ENCODE results near the gene FBXL13.

Gene FBXL13

DNA sequence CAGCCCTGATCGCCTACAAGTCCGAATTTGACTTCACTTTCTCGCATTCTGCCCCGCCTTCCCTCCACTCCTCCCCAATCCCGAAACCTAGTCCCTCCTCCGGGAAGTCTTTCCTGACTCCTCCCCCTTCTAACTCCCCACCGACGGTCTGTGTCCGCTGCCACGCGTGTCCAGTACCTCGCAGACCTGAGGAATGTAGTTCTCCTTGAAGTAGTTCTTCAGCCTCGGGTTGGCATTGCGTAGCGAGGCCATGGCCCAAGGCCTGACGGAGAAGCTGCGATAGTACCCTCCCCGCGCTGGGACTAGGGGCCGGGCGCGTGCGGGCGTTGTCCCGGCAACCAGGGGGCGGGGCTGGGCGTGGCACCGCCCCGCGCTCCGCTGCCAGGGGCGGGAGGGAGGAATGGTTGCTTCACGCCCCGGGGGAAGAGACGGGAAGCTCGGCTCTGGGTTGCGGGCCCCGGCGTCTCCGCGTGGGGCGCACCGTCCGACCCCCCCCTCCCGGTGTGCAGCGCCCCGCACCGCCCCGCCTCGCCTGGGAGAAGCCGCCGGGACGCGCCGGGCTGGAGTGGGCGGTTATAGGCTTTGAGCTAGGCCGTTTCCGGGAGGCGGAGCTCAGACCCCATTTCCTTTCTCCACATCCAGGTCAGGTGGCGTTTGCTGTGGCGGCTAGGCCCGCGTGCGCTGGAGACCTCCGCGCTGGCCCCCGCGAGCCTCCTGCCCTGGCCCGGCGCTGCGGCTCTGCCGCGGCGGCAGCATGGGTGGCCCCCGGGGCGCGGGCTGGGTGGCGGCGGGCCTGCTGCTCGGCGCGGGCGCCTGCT, at the start of gene FBXL13, which contains the start of gene ARMC10:
TSS of gene FBXL13 (minus strand) at position 278 of the 818 bp plus-strand sequence.
TSS of gene ARMC10 (plus strand) at position 622 of the 818 bp plus-strand sequence. CDS start at position 755, 133 bp downstream.
- Histone ChIP-seq H2AFZ (ENCODE audit: low read length) (peak within 1 kb of the TSS; percentile 6; the same call in 1 of the 2 replicates), H4K20me1 (ENCODE audit: insufficient read depth, low read length) (no peaks in the 10 kb centered on the region), H3K9me3 (ENCODE audit: low read length) (no peaks in the 10 kb centered on the region), H3K4me2 (ENCODE audit: low read length) (peak within 1 kb of the TSS; percentile 82), H3K4me1 (ENCODE audit: insufficient read depth, low read length, severe bottlenecking) (peaks cover 28% of the 10 kb centered on the region), H3K36me3 (ENCODE audit: insufficient read depth, low read length) (peaks cover 12% of the 10 kb centered on the region; the same call in 1 of the 2 replicates), H3K9me2 (ENCODE audit: low read depth, low read length) (no peaks in the 10 kb centered on the region), H3K79me2 (ENCODE audit: insufficient read depth, low read length) (peaks cover 19% of the 10 kb centered on the region), H3K27me3 (ENCODE audit: insufficient read depth, low read length) (no peaks in the 10 kb centered on the region), H3K27ac (ENCODE audit: low read depth, low read length, poor library complexity, severe bottlenecking) (peak within 1 kb of the TSS; percentile 33), H3K4me3 (ENCODE audit: low read depth, low read length, poor library complexity, severe bottlenecking) (peak within 1 kb of the TSS; percentile 76), H3F3A (ENCODE audit: insufficient read depth, low read length) (no peaks in the 10 kb centered on the region), H3K9ac (ENCODE audit: low read length) (peak within 1 kb of the TSS; percentile 73)
- no peak for TF ChIP-seq EZH2 (IDR thresholded peaks at IDR 0.05; ENCODE audit: borderline replicate concordance, low read length)
- TF ChIP-seq, protein P1, sequence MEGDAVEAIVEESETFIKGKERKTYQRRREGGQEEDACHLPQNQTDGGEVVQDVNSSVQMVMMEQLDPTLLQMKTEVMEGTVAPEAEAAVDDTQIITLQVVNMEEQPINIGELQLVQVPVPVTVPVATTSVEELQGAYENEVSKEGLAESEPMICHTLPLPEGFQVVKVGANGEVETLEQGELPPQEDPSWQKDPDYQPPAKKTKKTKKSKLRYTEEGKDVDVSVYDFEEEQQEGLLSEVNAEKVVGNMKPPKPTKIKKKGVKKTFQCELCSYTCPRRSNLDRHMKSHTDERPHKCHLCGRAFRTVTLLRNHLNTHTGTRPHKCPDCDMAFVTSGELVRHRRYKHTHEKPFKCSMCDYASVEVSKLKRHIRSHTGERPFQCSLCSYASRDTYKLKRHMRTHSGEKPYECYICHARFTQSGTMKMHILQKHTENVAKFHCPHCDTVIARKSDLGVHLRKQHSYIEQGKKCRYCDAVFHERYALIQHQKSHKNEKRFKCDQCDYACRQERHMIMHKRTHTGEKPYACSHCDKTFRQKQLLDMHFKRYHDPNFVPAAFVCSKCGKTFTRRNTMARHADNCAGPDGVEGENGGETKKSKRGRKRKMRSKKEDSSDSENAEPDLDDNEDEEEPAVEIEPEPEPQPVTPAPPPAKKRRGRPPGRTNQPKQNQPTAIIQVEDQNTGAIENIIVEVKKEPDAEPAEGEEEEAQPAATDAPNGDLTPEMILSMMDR (IDR thresholded peaks at IDR 0.05; ENCODE audit: low read length): no peak

DNA sequence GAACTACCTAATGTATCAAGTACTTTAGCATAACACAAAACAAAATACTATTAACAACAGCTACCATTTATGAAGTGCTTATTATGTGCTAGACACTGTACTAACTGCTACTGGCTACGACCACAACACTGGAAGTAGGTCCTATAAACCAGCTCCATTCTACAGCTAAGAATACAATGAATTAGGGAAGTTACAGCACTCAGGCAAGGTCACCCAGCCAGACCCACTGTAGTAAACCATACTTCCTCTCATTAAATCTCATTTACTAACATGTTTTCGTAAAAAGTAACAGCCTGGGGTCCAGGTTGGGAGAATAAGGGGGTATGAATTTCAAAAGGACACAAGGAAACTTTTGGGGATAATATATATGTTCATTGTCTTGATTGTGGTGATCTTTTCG, 48.9 kb upstream of the FBXL13 start:
- no peak overlapping the region for H2AFZ ChIP-seq (ENCODE audit: low read length)
- no peaks in the 10 kb centered on the region for H3K9me3 ChIP-seq (ENCODE audit: low read length)
- no peak overlapping the region for H3K27ac ChIP-seq (ENCODE audit: low read depth, low read length, poor library complexity, severe bottlenecking)
- no peak overlapping the region for H3K4me2 ChIP-seq (ENCODE audit: low read length)
- H3K9ac ChIP-seq (ENCODE audit: low read length): no peak overlapping the region
- TF ChIP-seq, protein P1 (IDR thresholded peaks at IDR 0.05; ENCODE audit: low read length): no peak
- TF ChIP-seq EZH2 (IDR thresholded peaks at IDR 0.05; ENCODE audit: borderline replicate concordance, low read length): no peak
- H3K4me1 ChIP-seq (ENCODE audit: insufficient read depth, low read length, severe bottlenecking): no peaks in the 10 kb centered on the region
- peaks cover 91% of the 10 kb centered on the region for H3K36me3 ChIP-seq (ENCODE audit: insufficient read depth, low read length)
- H3K79me2 ChIP-seq (ENCODE audit: insufficient read depth, low read length): peaks cover 8% of the 10 kb centered on the region
- H3K27me3 ChIP-seq (ENCODE audit: insufficient read depth, low read length): no peaks in the 10 kb centered on the region
- H3F3A ChIP-seq (ENCODE audit: insufficient read depth, low read length): no peaks in the 10 kb centered on the region
- H3K9me2 ChIP-seq (ENCODE audit: low read depth, low read length): no peaks in the 10 kb centered on the region
- H4K20me1 ChIP-seq (ENCODE audit: insufficient read depth, low read length): no peaks in the 10 kb centered on the region
- H3K4me3 ChIP-seq (ENCODE audit: low read depth, low read length, poor library complexity, severe bottlenecking): no peak overlapping the region

DNA sequence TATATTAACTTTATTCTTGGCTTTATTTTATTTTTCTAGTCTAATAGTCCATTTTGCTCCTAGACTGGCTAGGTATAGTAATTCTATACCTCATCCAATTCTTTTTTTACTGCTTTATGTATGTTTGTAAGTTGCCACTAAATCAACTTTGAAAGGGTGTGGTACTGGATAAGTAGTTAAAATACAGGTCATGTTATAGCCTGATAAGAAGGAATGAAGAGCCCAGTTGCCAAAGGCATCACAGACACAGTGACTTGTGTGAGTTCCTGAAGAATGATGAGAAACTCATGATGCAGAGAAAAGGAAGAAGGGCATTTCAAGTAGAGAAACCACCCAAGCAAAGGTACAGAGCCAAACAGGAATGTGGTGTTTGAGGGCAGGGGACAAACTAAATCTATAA, 47.0 kb upstream of the FBXL13 start:
- Histone ChIP-seq H3K36me3 (ENCODE audit: insufficient read depth, low read length) (peaks cover 90% of the 10 kb centered on the region), H3K27me3 (ENCODE audit: insufficient read depth, low read length) (no peaks in the 10 kb centered on the region), H3K9me3 (ENCODE audit: low read length) (no peaks in the 10 kb centered on the region), H3K9ac (ENCODE audit: low read length) (no peak overlapping the region), H3K9me2 (ENCODE audit: low read depth, low read length) (no peaks in the 10 kb centered on the region), H3K4me1 (ENCODE audit: insufficient read depth, low read length, severe bottlenecking) (no peaks in the 10 kb centered on the region), H3K79me2 (ENCODE audit: insufficient read depth, low read length) (peaks cover 6% of the 10 kb centered on the region; the same call in 1 of the 2 replicates), H3K4me3 (ENCODE audit: low read depth, low read length, poor library complexity, severe bottlenecking) (no peak overlapping the region), H4K20me1 (ENCODE audit: insufficient read depth, low read length) (no peaks in the 10 kb centered on the region), H2AFZ (ENCODE audit: low read length) (no peak overlapping the region), H3F3A (ENCODE audit: insufficient read depth, low read length) (no peaks in the 10 kb centered on the region), H3K4me2 (ENCODE audit: low read length) (no peak overlapping the region), H3K27ac (ENCODE audit: low read depth, low read length, poor library complexity, severe bottlenecking) (no peak overlapping the region)
- TF ChIP-seq EZH2 (IDR thresholded peaks at IDR 0.05; ENCODE audit: borderline replicate concordance, low read length): no peak
- TF ChIP-seq, protein P1 (IDR thresholded peaks at IDR 0.05; ENCODE audit: low read length): no peak
